OCI-LY3 (cell line): ENCODE data around the gene DAB1.

Experiments used
- H2AFZ ChIP-seq: fragments of 200-600, 300-600 bp; shearing (Covaris generic); 2 replicates; pipeline ENCODE4 v1.6.0; 2014; ENCODE audit warnings: antibody characterized with exemption, low read depth, low read length
- H3K27ac ChIP-seq: fragments of 200-600, 300-600 bp; sonication (generic); 2 replicates; pipeline ENCODE4 v1.5.1; 2014; ENCODE audit warnings: mild to moderate bottlenecking, low read length, moderate library complexity, mixed read lengths
- H3K27me3 ChIP-seq: fragments of 200-600, 300-600 bp; sonication (generic); 2 replicates; pipeline ENCODE4 v1.6.1; 2014; ENCODE audit warnings: low read depth, low read length, mixed read lengths
- H3K36me3 ChIP-seq: fragments of 200-600, 300-600 bp; sonication (generic); replicated peaks from 2 replicates; pipeline ENCODE3; 2014; ENCODE audit warnings: low read depth, low read length, mixed read lengths
- H3K4me1 ChIP-seq: fragments of 300-600, 200-600 bp; sonication (generic); 2 replicates; pipeline ENCODE4 v1.6.1; 2014; ENCODE audit warnings: low read length, mixed read lengths
- H3K4me2 ChIP-seq: fragments of 200-600, 300-600 bp; sonication (generic); 2 replicates; pipeline ENCODE4 v1.6.1; 2014; ENCODE audit warnings: low read length, mixed read lengths
- H3K4me3 ChIP-seq: fragments of 300-600, 200-600 bp; sonication (generic); 2 replicates; pipeline ENCODE4 v1.5.1; 2014; ENCODE audit warnings: antibody characterized with exemption, mild to moderate bottlenecking, low read length, moderate library complexity
- H3K79me2 ChIP-seq: fragments of 300-600, 200-600 bp; shearing (Covaris generic); 2 replicates; pipeline ENCODE4 v1.6.1; 2014; ENCODE audit warnings: mild to moderate bottlenecking, low read length, mixed read lengths
- H3K9ac ChIP-seq: fragments of 300-600, 200-600 bp; shearing (Covaris generic); 2 replicates; pipeline ENCODE4 v1.6.0; 2014; ENCODE audit warnings: mild to moderate bottlenecking, low read length, moderate library complexity
- H3K9me3 ChIP-seq: fragments of 200-600, 300-600 bp; shearing (Covaris generic); 2 replicates; pipeline ENCODE4 v1.6.1; 2014; ENCODE audit warnings: low read length, mixed read lengths; ENCODE audit not compliant: insufficient read depth
- H4K20me1 ChIP-seq: fragments of 200-600, 300-600 bp; sonication (generic); 2 replicates; pipeline ENCODE4 v1.6.1; 2016; ENCODE audit warnings: low read length, mixed read lengths; ENCODE audit not compliant: insufficient read depth
- EZH2phosphoT487 ChIP-seq: fragments of 200-600 bp; shearing (Covaris generic); IDR thresholded peaks from 2 replicates; pipeline ENCODE4 v1.6.1; 2018; ENCODE audit warnings: antibody characterized with exemption, mixed run types, low read depth
- TF ChIP-seq, protein P1 (sequence below): fragments of 200-600, 300-600 bp; sonication (generic); IDR thresholded peaks from 2 replicates; pipeline ENCODE4 v1.5.1; 2014; ENCODE audit warnings: antibody characterized with exemption, low read length, low read depth

DAB1 gene

GRCh38 chr1:57289781-57290180 lies 134.1 kb downstream of the DAB1 start:
- Histone ChIP-seq H2AFZ (no peak overlapping the region), H3K4me2 (no peak overlapping the region), H3K27me3 (no peaks in the 10 kb centered on the region), H4K20me1 (no peaks in the 10 kb centered on the region), H3K27ac (no peak overlapping the region), H3K9ac (no peak overlapping the region), H3K4me1 (no peaks in the 10 kb centered on the region), H3K79me2 (no peaks in the 10 kb centered on the region), H3K9me3 (no peaks in the 10 kb centered on the region), H3K4me3 (no peak overlapping the region), H3K36me3 (no peaks in the 10 kb centered on the region)
- TF ChIP-seq, protein P1, sequence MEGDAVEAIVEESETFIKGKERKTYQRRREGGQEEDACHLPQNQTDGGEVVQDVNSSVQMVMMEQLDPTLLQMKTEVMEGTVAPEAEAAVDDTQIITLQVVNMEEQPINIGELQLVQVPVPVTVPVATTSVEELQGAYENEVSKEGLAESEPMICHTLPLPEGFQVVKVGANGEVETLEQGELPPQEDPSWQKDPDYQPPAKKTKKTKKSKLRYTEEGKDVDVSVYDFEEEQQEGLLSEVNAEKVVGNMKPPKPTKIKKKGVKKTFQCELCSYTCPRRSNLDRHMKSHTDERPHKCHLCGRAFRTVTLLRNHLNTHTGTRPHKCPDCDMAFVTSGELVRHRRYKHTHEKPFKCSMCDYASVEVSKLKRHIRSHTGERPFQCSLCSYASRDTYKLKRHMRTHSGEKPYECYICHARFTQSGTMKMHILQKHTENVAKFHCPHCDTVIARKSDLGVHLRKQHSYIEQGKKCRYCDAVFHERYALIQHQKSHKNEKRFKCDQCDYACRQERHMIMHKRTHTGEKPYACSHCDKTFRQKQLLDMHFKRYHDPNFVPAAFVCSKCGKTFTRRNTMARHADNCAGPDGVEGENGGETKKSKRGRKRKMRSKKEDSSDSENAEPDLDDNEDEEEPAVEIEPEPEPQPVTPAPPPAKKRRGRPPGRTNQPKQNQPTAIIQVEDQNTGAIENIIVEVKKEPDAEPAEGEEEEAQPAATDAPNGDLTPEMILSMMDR, result no peak
- TF ChIP-seq EZH2phosphoT487, result no peak

DNA sequence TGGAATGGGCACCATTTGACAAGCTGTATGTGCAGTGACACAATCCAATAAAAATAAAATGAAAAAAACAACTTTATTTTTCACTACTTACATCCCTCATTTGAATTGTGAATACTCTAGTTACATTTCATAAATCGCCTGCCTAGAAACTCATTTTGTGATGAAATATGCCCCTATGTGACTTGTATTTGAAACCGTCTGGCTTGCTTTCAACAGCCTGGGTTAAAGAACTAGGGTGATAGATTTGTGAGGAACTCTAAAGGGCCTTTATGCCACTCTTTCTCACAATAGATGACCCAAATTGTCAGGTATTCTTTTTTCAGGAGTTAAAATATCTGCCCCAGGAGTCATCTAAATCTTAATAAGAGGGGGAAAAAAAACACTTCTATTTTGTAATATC lies 137.9 kb downstream of the DAB1 start:
- Histone ChIP-seq H2AFZ (no peak overlapping the region), H3K79me2 (no peaks in the 10 kb centered on the region), H3K4me2 (no peak overlapping the region), H3K27ac (no peak overlapping the region), H3K9me3 (no peaks in the 10 kb centered on the region), H4K20me1 (no peaks in the 10 kb centered on the region), H3K27me3 (no peaks in the 10 kb centered on the region), H3K36me3 (no peaks in the 10 kb centered on the region), H3K9ac (no peak overlapping the region), H3K4me1 (no peaks in the 10 kb centered on the region), H3K4me3 (no peak overlapping the region)
- TF ChIP-seq, protein P1, result no peak
- TF ChIP-seq EZH2phosphoT487, result no peak

- Histone ChIP-seq H4K20me1 (no peaks in the 10 kb centered on the region), H3K9me3 (no peaks in the 10 kb centered on the region), H3K27me3 (no peaks in the 10 kb centered on the region), H3K4me3 (no peak overlapping the region), H3K4me1 (no peaks in the 10 kb centered on the region), H3K9ac (no peak overlapping the region), H3K79me2 (no peaks in the 10 kb centered on the region), H3K27ac (no peak overlapping the region), H3K4me2 (no peak overlapping the region), H2AFZ (no peak overlapping the region), H3K36me3 (no peaks in the 10 kb centered on the region)
- TF ChIP-seq, protein P1, result no peak
- no peak for TF ChIP-seq EZH2phosphoT487
Observed at GRCh38 chr1:57282411-57282810, 141.4 kb downstream of the DAB1 start.

DNA sequence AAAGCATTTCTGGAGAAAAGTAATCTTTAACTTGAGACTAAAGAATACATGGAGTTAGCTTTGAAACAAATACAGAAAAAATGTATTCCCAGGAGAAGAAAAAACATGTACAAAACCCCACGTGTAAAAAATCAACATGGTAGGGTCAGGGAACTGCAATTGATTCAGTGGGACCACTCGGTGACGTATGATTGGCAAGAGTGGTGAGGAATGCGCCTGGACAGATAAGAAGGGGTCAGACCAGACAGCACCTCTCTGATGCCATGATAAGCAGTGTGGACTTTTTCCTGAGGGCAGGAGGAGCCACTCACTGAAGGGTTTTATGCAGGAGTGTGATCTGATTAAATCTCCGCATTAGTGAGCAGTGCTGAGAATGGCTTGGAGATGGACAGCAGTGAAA lies 142.5 kb downstream of the DAB1 start:
- Histone ChIP-seq H3K9ac (no peak overlapping the region), H3K9me3 (no peaks in the 10 kb centered on the region), H3K27ac (no peak overlapping the region), H3K27me3 (no peaks in the 10 kb centered on the region), H2AFZ (no peak overlapping the region), H4K20me1 (no peaks in the 10 kb centered on the region), H3K4me3 (no peak overlapping the region), H3K4me2 (no peak overlapping the region), H3K36me3 (no peaks in the 10 kb centered on the region), H3K79me2 (no peaks in the 10 kb centered on the region), H3K4me1 (no peaks in the 10 kb centered on the region)
- TF ChIP-seq, protein P1, result no peak
- TF ChIP-seq EZH2phosphoT487, result no peak
